Sigmoid colon (tissue), 7 donors: ENCODE measurements around the gene ACAD11. TPM values are rescaled to one million over a fixed set of nuclear protein-coding genes. Genes with fewer than 3 reads are reported as not detected.
"Not testable (repeated sequence)": the region's sequence is repeated elsewhere in the genome, so short reads cannot be mapped to it uniquely, and the experiment has no call there.

ENCODE experiments used
- DNase-seq: peaks from one replicate; pipeline ENCODE4 v3.0.0-alpha.2; 2019
- H3K27ac ChIP-seq, 4 donors: fragments of 200-600 bp; sonication (generic); one replicate each; pipeline ENCODE4 v1.5.1; 2016 to 2019; ENCODE audit warnings: mild to moderate bottlenecking in 1 of 4
- H3K27me3 ChIP-seq, 3 donors: fragments of 200-600 bp; sonication (generic); one replicate each; pipeline ENCODE4 v1.5.1; 2019; ENCODE audit warnings: mild to moderate bottlenecking in 1 of 3
- H3K36me3 ChIP-seq, 4 donors: fragments of 200-600 bp; sonication (generic); one replicate each; pipeline ENCODE4 v1.5.1; 2016 to 2019
- H3K4me1 ChIP-seq, 4 donors: fragments of 200-600 bp; sonication (generic); one replicate each; pipeline ENCODE4 v1.5.1; 2017 to 2019
- H3K4me3 ChIP-seq, 4 donors: fragments of 200-600 bp; sonication (generic); one replicate each; pipeline ENCODE4 v1.5.1; 2017 to 2019; ENCODE audit warnings: mild to moderate bottlenecking in 2 of 4, moderate library complexity in 1 of 4
- H3K9me3 ChIP-seq, 4 donors: fragments of 200-600 bp in 3 of 4; sonication (generic) in 3 of 4; one replicate each; pipeline versions ENCODE4 v1.5.1 to v1.6.1; 2013 to 2019
- EP300 ChIP-seq, 4 donors: sonication (generic); formaldehyde crosslinking; IDR thresholded peaks; one replicate each; pipeline ENCODE4 v1.6.1; 2017; ENCODE audit warnings: antibody characterized with exemption in 4 of 4
- POLR2A ChIP-seq, 2 donors: fragments of 450-650 bp; IDR thresholded peaks; one replicate each; pipeline ENCODE4 v1.6.1; 2016; ENCODE audit warnings: antibody characterized with exemption in 2 of 2, mild to moderate bottlenecking in 2 of 2, moderate library complexity in 2 of 2
- POLR2AphosphoS5 ChIP-seq, 4 donors: sonication (generic); formaldehyde crosslinking; IDR thresholded peaks; one replicate each; pipeline ENCODE4 v1.6.1; 2017; ENCODE audit warnings: antibody characterized with exemption in 4 of 4
- WGBS, 2 donors: extraction: QIAGEN DNeasy Blood & Tissue Kit; methylation state at CpG; one replicate each; pipeline ENCODE4 v1.1.7; 2013; 5-methylcytosine and 5-hydroxymethylcytosine counted together
- intact Hi-C: fragments of 100-400 bp; cut with DNase I; formaldehyde crosslinking; loops from one replicate; pipeline ENCODE4 v1.15.1; 2023
- polyA plus RNA-seq, 3 donors: library from polyadenylated mRNA; stranded (reverse); fragments of 200-250 nt; gene quantifications; one replicate each; pipeline ENCODE4 v1.2.3, GENCODE V29; 2013
- total RNA-seq, 4 donors: library from RNA; depleted of rRNA; stranded (reverse); fragments of >200 nt; gene quantifications; one replicate each; pipeline ENCODE4 v1.1.0, GENCODE V29; 2016
- TF ChIP-seq, protein P1 (sequence below), 4 experiments: fragments of 450-650 bp in 3 of 4; fragments of 200-600 bp in 1 of 4; IDR thresholded peaks; one replicate each; pipeline ENCODE4 v1.5.1; 2016 to 2019; ENCODE audit warnings: antibody characterized with exemption in 4 of 4, mild to moderate bottlenecking in 3 of 4, moderate library complexity in 2 of 4
- donor health status: healthy with polysubstance abuse.
- donor health status: Bipolar disorder and iron deficiency.
- donor health status: healthy.

Gene ACAD11
- total and polyA plus RNA-seq, 7 donors, result 2.4 to 71.7 (median 26.8) TPM

DNA sequence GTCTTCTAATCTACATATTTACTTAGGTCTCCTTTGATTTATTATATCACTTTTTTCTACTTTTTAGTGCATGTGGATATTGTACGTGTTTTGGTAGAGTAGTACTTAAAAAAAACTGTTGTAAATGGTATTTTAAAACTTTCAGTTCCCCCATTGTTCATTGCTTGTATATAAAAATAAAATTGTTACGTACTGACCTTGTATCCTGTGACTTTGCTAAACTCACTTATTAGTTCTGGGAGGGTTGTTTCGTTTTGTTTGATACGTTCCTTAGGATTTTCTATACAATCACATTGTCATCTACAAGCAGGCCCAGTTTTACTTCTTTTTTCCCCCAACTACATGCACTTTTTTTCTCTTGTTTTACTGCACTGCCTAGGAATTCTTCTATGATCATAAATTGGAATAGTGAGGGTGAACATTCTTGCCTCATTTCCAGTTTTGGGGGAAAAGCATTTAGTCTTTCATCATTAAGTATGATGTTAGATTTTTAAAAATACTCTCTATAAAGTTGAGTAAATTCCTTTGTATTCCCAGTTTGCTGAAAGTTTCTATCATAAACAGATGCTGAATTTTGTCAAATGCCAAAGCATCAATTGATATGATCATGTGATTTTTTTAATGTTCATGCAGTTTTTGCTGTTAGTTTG, 96.1 kb downstream of the ACAD11 start:
- no peak for DNase-seq
- no peak overlapping the region for H3K4me3 ChIP-seq
- no peaks in the 10 kb centered on the region for H3K9me3 ChIP-seq
- H3K4me1 ChIP-seq, result no peaks in the 10 kb centered on the region
- TF ChIP-seq POLR2A (IDR thresholded peaks at IDR 0.05) (no peak), POLR2AphosphoS5 (IDR thresholded peaks at IDR 0.05) (no peak), EP300 (IDR thresholded peaks at IDR 0.05) (no peak)
- TF ChIP-seq, protein P1, sequence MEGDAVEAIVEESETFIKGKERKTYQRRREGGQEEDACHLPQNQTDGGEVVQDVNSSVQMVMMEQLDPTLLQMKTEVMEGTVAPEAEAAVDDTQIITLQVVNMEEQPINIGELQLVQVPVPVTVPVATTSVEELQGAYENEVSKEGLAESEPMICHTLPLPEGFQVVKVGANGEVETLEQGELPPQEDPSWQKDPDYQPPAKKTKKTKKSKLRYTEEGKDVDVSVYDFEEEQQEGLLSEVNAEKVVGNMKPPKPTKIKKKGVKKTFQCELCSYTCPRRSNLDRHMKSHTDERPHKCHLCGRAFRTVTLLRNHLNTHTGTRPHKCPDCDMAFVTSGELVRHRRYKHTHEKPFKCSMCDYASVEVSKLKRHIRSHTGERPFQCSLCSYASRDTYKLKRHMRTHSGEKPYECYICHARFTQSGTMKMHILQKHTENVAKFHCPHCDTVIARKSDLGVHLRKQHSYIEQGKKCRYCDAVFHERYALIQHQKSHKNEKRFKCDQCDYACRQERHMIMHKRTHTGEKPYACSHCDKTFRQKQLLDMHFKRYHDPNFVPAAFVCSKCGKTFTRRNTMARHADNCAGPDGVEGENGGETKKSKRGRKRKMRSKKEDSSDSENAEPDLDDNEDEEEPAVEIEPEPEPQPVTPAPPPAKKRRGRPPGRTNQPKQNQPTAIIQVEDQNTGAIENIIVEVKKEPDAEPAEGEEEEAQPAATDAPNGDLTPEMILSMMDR (IDR thresholded peaks at IDR 0.05), result no peak
- peaks cover 0 to 24% (median 3%) of the 10 kb centered on the region in 4 donors for H3K36me3 ChIP-seq
- WGBS, 2 donors, result 79 to 91% methylated on average over 4 of the region's 4 CpGs
- H3K27me3 ChIP-seq, result no peaks in the 10 kb centered on the region
- intact Hi-C loops, result no loop called here
- no peak overlapping the region for H3K27ac ChIP-seq

DNA sequence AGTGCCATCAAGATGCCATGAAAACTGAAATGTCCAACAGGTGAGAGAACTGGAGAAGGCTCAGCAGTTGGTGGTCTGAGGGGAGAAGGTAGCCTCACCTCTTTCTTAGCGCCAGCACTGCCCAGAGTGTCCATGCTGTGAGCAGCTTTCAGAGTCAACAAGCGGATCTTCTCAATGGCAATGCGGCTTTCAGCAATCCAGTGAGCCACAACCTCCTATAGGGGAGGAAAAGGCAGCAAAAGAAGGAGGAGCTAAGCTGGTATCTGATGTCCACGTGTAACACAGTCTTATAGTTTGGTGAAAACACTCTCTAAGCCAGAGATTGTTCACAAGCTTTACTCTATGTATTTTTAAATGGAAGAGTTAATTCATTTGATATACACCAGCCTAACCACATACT, 98.6 kb downstream of the ACAD11 start:
- Histone ChIP-seq H3K4me1 (no peaks in the 10 kb centered on the region), H3K36me3 (peaks cover 0 to 35% (median 5%) of the 10 kb centered on the region in 4 donors), H3K4me3 (no peak overlapping the region), H3K9me3 (no peaks in the 10 kb centered on the region), H3K27ac (no peak overlapping the region), H3K27me3 (no peaks in the 10 kb centered on the region)
- TF ChIP-seq POLR2A (IDR thresholded peaks at IDR 0.05) (no peak), POLR2AphosphoS5 (IDR thresholded peaks at IDR 0.05) (no peak), EP300 (IDR thresholded peaks at IDR 0.05) (no peak)
- TF ChIP-seq, protein P1 (IDR thresholded peaks at IDR 0.05), result no peak
- DNase-seq, result no peak
- intact Hi-C loops, result no loop called here
- WGBS, 2 donors, result 82 to 89% methylated on average over 4 of the region's 4 CpGs

DNA sequence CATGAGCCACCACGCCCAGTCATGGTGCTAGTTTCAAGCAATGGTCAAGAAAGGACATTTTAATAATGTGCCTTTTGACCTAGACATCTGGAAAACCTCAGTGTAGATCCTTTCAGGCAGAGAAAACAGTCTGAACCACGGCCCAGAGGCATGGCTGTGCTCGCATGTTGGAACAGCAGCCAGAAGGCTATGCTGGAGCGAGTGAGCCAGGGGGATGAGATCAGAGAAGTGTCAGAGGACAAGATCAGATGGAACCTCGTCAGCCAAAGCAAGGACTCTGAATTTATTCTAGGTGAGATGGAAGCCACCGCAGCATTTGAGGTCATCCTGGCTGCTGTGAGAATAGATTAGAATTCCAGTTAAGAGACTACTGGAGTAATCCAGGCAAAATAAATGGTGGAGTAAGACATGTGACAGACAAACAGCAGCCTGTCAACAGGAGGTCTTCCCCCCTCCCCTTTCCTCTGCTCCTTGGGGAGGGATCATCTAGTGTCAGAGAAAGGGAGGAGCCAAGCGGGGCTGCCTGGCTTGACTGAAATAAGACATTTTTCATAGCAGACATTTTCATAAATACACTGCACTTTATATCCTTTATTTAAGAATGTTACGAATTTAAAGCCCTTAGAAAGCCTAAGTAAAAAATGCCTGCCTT, 103.0 kb downstream of the ACAD11 start:
- peak; percentile 90 for DNase-seq
- 87 to 92% methylated on average over 8 of the region's 8 CpGs for WGBS, 2 donors
- H3K27me3 ChIP-seq, result no peaks in the 10 kb centered on the region
- no peak overlapping the region for H3K4me3 ChIP-seq
- peaks cover 0 to 4% (median 0%) of the 10 kb centered on the region in 4 donors for H3K4me1 ChIP-seq
- no peaks in the 10 kb centered on the region for H3K9me3 ChIP-seq
- peaks cover 0 to 32% (median 5%) of the 10 kb centered on the region in 4 donors for H3K36me3 ChIP-seq
- TF ChIP-seq EP300 (IDR thresholded peaks at IDR 0.05), result no peak
- peak; percentile 7 to 70 (median 43) for TF ChIP-seq POLR2AphosphoS5 (IDR thresholded peaks at IDR 0.05)
- H3K27ac ChIP-seq, result peak overlapping the region; percentile 29 to 61 (median 30)
- intact Hi-C loops, result no loop called here

DNA sequence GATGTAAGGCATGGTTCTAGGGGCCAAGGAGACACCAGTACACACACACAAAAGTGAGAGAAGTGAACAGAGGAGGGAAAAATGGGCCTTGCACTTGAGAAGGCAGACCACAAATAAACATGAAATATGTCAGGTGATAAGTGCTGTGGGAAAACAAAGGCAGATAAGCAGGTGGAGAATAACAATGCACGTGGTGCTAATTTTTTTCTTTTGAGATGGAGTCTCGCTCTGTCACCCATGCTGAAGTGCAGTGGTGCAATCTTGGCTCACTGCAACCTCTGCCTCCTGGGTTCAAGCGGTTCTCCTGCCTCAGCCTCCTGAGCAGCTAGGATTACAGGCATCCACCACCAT, 103.6 kb downstream of the ACAD11 start:
- intact Hi-C loops, H3K27me3 ChIP-seq, H3K9me3 ChIP-seq, H3K4me1 ChIP-seq, DNase-seq, H3K4me3 ChIP-seq: not testable (repeated sequence)
- Histone ChIP-seq H3K36me3 (peaks cover 0 to 32% (median 5%) of the 10 kb centered on the region in 4 donors), H3K27ac (peak overlapping the region in 2 of 4 donors; percentile 29 to 61)
- WGBS, 2 donors, result 89 to 92% methylated on average over 3 of the region's 3 CpGs

DNA sequence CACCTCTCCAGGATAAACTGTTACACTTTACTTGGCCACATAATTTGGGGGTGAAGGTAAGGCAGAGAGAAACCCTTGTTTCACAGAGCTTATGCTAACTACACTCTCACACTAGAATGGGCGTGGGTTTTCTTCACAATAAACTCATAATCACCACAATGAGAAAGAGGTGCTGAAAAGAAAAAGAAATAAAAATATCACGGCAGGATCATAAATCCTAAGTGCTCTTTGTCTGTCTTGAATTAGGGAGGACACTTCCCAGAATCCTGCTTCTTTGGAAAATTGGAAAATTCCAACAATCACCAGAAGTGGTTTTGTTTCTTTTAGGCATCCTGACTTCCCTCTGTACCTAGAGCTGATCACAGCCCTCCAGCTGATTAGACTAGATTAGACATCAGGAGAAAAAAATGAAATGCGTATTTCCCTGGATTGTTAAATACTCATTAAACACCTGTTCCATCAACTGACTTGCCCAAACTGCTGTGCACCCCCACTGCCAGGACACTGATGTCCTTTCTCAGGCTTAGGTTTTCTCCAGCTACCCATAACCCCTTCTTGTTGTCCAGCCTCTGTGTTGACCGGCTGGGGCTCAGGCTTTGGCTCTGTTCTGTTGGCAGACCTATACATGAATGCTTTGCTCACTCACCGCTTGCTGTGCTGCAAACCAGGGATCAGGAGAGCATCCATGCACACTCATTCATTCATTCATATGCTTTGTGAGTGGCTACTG, 104.1 kb downstream of the ACAD11 start:
- H3K9me3 ChIP-seq, result no peaks in the 10 kb centered on the region
- H3K27ac ChIP-seq, result no peak overlapping the region
- H3K27me3 ChIP-seq, result no peaks in the 10 kb centered on the region
- H3K36me3 ChIP-seq, result peaks cover 0 to 27% (median 5%) of the 10 kb centered on the region in 4 donors
- H3K4me1 ChIP-seq, result peaks cover 0 to 4% (median 0%) of the 10 kb centered on the region in 4 donors
- no peak overlapping the region for H3K4me3 ChIP-seq
- no peak for DNase-seq
- WGBS, 2 donors, result 61 to 83% methylated on average over 5 of the region's 5 CpGs
- intact Hi-C loops, result no loop called here
- TF ChIP-seq POLR2AphosphoS5 (IDR thresholded peaks at IDR 0.05), result no peak

DNA sequence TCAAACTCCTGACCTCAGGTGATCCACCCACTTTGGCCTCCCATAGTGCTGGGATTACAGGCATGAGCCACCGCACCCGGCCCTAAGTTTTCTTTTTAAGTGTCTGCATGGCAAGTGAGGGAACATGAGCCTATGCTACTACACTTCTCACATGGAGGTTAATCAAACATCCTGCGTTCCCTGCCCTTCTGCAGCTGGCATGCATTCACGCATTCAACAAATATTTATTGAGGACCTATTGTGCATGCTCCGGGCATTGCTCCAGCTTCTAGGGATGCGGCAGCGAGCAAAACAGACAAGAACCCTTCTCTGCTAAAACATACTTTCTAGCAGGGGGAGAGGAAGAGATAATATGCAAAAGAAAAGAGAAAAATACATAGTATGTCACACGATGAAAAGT, 105.2 kb downstream of the ACAD11 start:
- intact Hi-C loops, result no loop called here
- H3K27ac ChIP-seq, result peak overlapping the region in 1 of 4 donors; percentile 29

More for the DNA sequence above, 105.2 kb downstream of the ACAD11 start:
- Histone ChIP-seq H3K4me1 (peaks cover 0 to 4% (median 0%) of the 10 kb centered on the region in 4 donors), H3K4me3 (no peak overlapping the region), H3K9me3 (no peaks in the 10 kb centered on the region), H3K27me3 (no peaks in the 10 kb centered on the region), H3K36me3 (peaks cover 0 to 20% (median 5%) of the 10 kb centered on the region in 4 donors)
- TF ChIP-seq EP300 (IDR thresholded peaks at IDR 0.05), result no peak
- TF ChIP-seq POLR2A (IDR thresholded peaks at IDR 0.05), result no peak
- TF ChIP-seq, protein P1 (IDR thresholded peaks at IDR 0.05), result no peak
- TF ChIP-seq POLR2AphosphoS5 (IDR thresholded peaks at IDR 0.05), result no peak
- WGBS, 2 donors, result 41 to 50% methylated on average over 8 of the region's 8 CpGs
- DNase-seq, result no peak
